ENCODE data around the gene UTP14C.
"Not testable (repeated sequence)": the region's sequence is repeated elsewhere in the genome, so short reads cannot be mapped to it uniquely, and the experiment has no call there.

Gene UTP14C

GRCh38 chr13:52024481-52024880, at the start of gene UTP14C:
TSS of gene UTP14C (plus strand) at chr13:52024691. CDS start at chr13:52028805, 4,114 bp downstream.
- no peak for TF ChIP-seq CTCF (IDR thresholded peaks at IDR 0.05)
- Histone ChIP-seq H3K27ac (no peak within 1 kb of the TSS), H3K4me3 (no peak within 1 kb of the TSS)

GRCh38 chr13:51976423-51976822, 48.1 kb upstream of the UTP14C start:
- Histone ChIP-seq H3K4me3 (no peak overlapping the region), H3K27ac (no peak overlapping the region)
- TF ChIP-seq CTCF (IDR thresholded peaks at IDR 0.05): no peak
- no peak for DNase-seq (ENCODE audit: low spot score)

More at GRCh38 chr13:52024481-52024880, at the start of gene UTP14C:
- no peak for DNase-seq (ENCODE audit: low spot score)

- no peak for DNase-seq (ENCODE audit: low spot score)
- Histone ChIP-seq H3K4me3 (no peak overlapping the region), H3K27ac (no peak overlapping the region)
- TF ChIP-seq CTCF (IDR thresholded peaks at IDR 0.05): no peak
Measured at GRCh38 chr13:51976890-51977289, 47.6 kb upstream of the UTP14C start.

GRCh38 chr13:51977625-51978024, 46.9 kb upstream of the UTP14C start:
- DNase-seq (ENCODE audit: low spot score): no peak
- H3K27ac ChIP-seq: no peak overlapping the region
- TF ChIP-seq CTCF (IDR thresholded peaks at IDR 0.05): no peak
- H3K4me3 ChIP-seq: no peak overlapping the region

GRCh38 chr13:51978796-51979556, 45.5 kb upstream of the UTP14C start:
- no peak for DNase-seq (ENCODE audit: low spot score)
- no peak overlapping the region for H3K4me3 ChIP-seq
- no peak for TF ChIP-seq CTCF (IDR thresholded peaks at IDR 0.05)
- no peak overlapping the region for H3K27ac ChIP-seq

GRCh38 chr13:51980908-51981307, 43.6 kb upstream of the UTP14C start:
- no peak overlapping the region for H3K27ac ChIP-seq
- DNase-seq (ENCODE audit: low spot score): no peak
- TF ChIP-seq CTCF (IDR thresholded peaks at IDR 0.05): no peak
- H3K4me3 ChIP-seq: peak overlapping the region; percentile 5

GRCh38 chr13:51981355-51981754, 43.1 kb upstream of the UTP14C start:
- Histone ChIP-seq H3K4me3 (peak overlapping the region; percentile 5), H3K27ac (no peak overlapping the region)
- DNase-seq (ENCODE audit: low spot score): no peak
- TF ChIP-seq CTCF (IDR thresholded peaks at IDR 0.05): no peak

- not testable (repeated sequence) for DNase-seq (ENCODE audit: low spot score); H3K4me3 ChIP-seq
Measured at GRCh38 chr13:51983292-51983691, 41.2 kb upstream of the UTP14C start.

GRCh38 chr13:51984904-51985303, 39.6 kb upstream of the UTP14C start:
- DNase-seq (ENCODE audit: low spot score); H3K4me3 ChIP-seq; H3K27ac ChIP-seq: not testable (repeated sequence)

More at GRCh38 chr13:51983292-51983691, 41.2 kb upstream of the UTP14C start:
- not testable (repeated sequence) for H3K27ac ChIP-seq
